IMR-90 (cell line): ENCODE results near the gene PPM1H. TPM values are rescaled to one million over a fixed set of nuclear protein-coding genes. Genes with fewer than 3 reads are reported as not detected.

Experiments
- ATAC-seq: fragments of 200-7000 bp; cut with Tn5 transposase; 2 replicates; pipeline ENCODE4 v1.9.1; 2020; ENCODE audit warnings: low read depth, mild to moderate bottlenecking, moderate library complexity
- BruUV-seq: library from RNA; stranded (reverse); fragments of 400-500 nt; replicated peaks from 2 replicates; lab custom pipeline; 2021; lab: Mats Ljungman, UMichigan
- CTCF ChIA-PET: fragments of 300-600 bp; formaldehyde crosslinking; extraction: SDS; loops from one replicate; lab custom pipeline; 2021; ENCODE audit warnings: antibody characterized with exemption; lab: Yijun Ruan, JAX
- POLR2A ChIA-PET: fragments of 300-600 bp; sonication (Branson Sonifier 250); formaldehyde crosslinking; loops from one replicate; lab custom pipeline; 2022; ENCODE audit warnings: antibody characterized with exemption; ENCODE audit not compliant: unreplicated experiment; lab: Charles Lee
- DNase-seq: peaks from one replicate; pipeline ENCODE4 v3.0.0; 2013
- H2AFZ ChIP-seq: replicated peaks from 2 replicates; pipeline ENCODE3; 2013; ENCODE audit warnings: low read length, mild to moderate bottlenecking; ENCODE audit not compliant: poor library complexity
- H2AK5ac ChIP-seq: 2 replicates; pipeline ENCODE4 v1.6.1; 2013; ENCODE audit warnings: low read depth, low read length, inconsistent platforms
- H2AK9ac ChIP-seq: replicated peaks from 2 replicates; pipeline ENCODE3; 2013; ENCODE audit warnings: mild to moderate bottlenecking, low read depth, low read length, moderate library complexity; ENCODE audit not compliant: poor library complexity
- H2BK120ac ChIP-seq: 2 replicates; pipeline ENCODE4 v1.6.1; 2013; ENCODE audit warnings: low read depth, low read length, inconsistent platforms
- H2BK15ac ChIP-seq: 3 replicates; pipeline ENCODE4 v1.6.1; 2013; ENCODE audit warnings: low read depth, low read length, inconsistent platforms
- H2BK20ac ChIP-seq: 2 replicates; pipeline ENCODE4 v1.6.1; 2013; ENCODE audit warnings: low read depth, mild to moderate bottlenecking, inconsistent platforms, low read length, moderate library complexity
- H2BK5ac ChIP-seq: 2 replicates; pipeline ENCODE4 v1.6.1; 2013; ENCODE audit warnings: mild to moderate bottlenecking, low read depth, low read length, inconsistent platforms; ENCODE audit not compliant: poor library complexity, severe bottlenecking
- H3K14ac ChIP-seq: replicated peaks from 2 replicates; pipeline ENCODE4 v1.6.1; 2013; ENCODE audit warnings: low read depth, low read length, inconsistent platforms
- H3K18ac ChIP-seq: 2 replicates; pipeline ENCODE4 v1.6.1; 2013; ENCODE audit warnings: low read depth, low read length, control low read depth
- H3K23ac ChIP-seq: 2 replicates; pipeline ENCODE4 v1.6.1; 2013; ENCODE audit warnings: low read depth, low read length, inconsistent platforms
- H3K27ac ChIP-seq: 2 replicates; pipeline ENCODE4 v1.5.1; 2013; ENCODE audit warnings: mild to moderate bottlenecking, control low read depth, low read length; ENCODE audit not compliant: insufficient read depth
- H3K27me3 ChIP-seq: 2 replicates; pipeline ENCODE4 v1.6.1; 2013; ENCODE audit warnings: low read length; ENCODE audit not compliant: control insufficient read depth, insufficient read depth
- H3K36me3 ChIP-seq: 2 replicates; pipeline ENCODE4 v1.6.1; 2013; ENCODE audit warnings: low read length, mixed read lengths; ENCODE audit not compliant: control insufficient read depth, insufficient read depth
- H3K4ac ChIP-seq: 2 replicates; pipeline ENCODE4 v1.6.1; 2013; ENCODE audit warnings: low read depth, low read length, inconsistent platforms
- H3K4me1 ChIP-seq: 2 replicates; pipeline ENCODE4 v1.6.1; 2013; ENCODE audit warnings: low read length, mixed read lengths; ENCODE audit not compliant: control insufficient read depth, insufficient read depth
- H3K4me2 ChIP-seq: 2 replicates; pipeline ENCODE4 v1.6.1; 2013; ENCODE audit warnings: low read depth, mild to moderate bottlenecking, control low read depth, low read length, moderate library complexity
- H3K4me3 ChIP-seq: 2 replicates; pipeline ENCODE4 v1.5.1; 2013; ENCODE audit warnings: low read depth, mild to moderate bottlenecking, control low read depth, low read length, moderate library complexity; ENCODE audit not compliant: insufficient read depth
- H3K56ac ChIP-seq: 2 replicates; pipeline ENCODE4 v1.6.1; 2013; ENCODE audit warnings: low read length, inconsistent platforms; ENCODE audit not compliant: insufficient read depth; ENCODE audit errors: extremely low read depth
- H3K79me1 ChIP-seq, 2 experiments: 2 replicates each; pipeline ENCODE4 v1.6.1; 2013; ENCODE audit warnings: low read length in 2 of 2, inconsistent platforms in 1 of 2, low read depth in 1 of 2
- H3K9ac ChIP-seq: 2 replicates; pipeline ENCODE4 v1.6.1; 2013; ENCODE audit warnings: low read depth, low read length, control low read depth
- H3K9me1 ChIP-seq: 2 replicates; pipeline ENCODE4 v1.6.1; 2013; ENCODE audit warnings: low read length, inconsistent platforms; ENCODE audit not compliant: insufficient read depth
- H3K9me3 ChIP-seq: 2 replicates; pipeline ENCODE4 v1.6.1; 2013; ENCODE audit warnings: low read length; ENCODE audit not compliant: control insufficient read depth, insufficient read depth
- H4K20me1 ChIP-seq: 2 replicates; pipeline ENCODE4 v1.6.1; 2013; ENCODE audit warnings: low read length, inconsistent platforms; ENCODE audit not compliant: insufficient read depth
- H4K5ac ChIP-seq: 2 replicates; pipeline ENCODE4 v1.6.1; 2013; ENCODE audit warnings: mild to moderate bottlenecking, low read depth, low read length, control low read depth
- H4K8ac ChIP-seq, 2 experiments: 2 replicates each; pipeline ENCODE4 v1.6.1; 2013; ENCODE audit warnings: low read depth in 2 of 2, low read length in 2 of 2, control low read depth in 1 of 2, inconsistent platforms in 1 of 2
- H4K91ac ChIP-seq: 2 replicates; pipeline ENCODE4 v1.6.1; 2013; ENCODE audit warnings: low read depth, low read length, inconsistent platforms; ENCODE audit not compliant: insufficient read depth
- MAFK ChIP-seq: IDR thresholded peaks from 2 replicates; pipeline ENCODE4 v1.6.1; 2012; ENCODE audit warnings: low read depth, low read length, improper control_type of control experiment
- MXI1 ChIP-seq: IDR thresholded peaks from 2 replicates; pipeline ENCODE4 v1.6.1; 2012; ENCODE audit warnings: low read depth, mild to moderate bottlenecking, low read length, moderate library complexity, borderline replicate concordance
- RCOR1 ChIP-seq: IDR thresholded peaks from 2 replicates; pipeline ENCODE4 v1.6.1; 2012; ENCODE audit warnings: mild to moderate bottlenecking, low read length, improper control_type of control experiment; ENCODE audit not compliant: insufficient replicate concordance
- WGBS, 2 experiments: methylation state at CpG; one replicate each; pipeline versions ENCODE4 v1.1.5 to v1.1.7; 2013; ENCODE audit warnings: missing lambda C conversion rate in 2 of 2; ENCODE audit not compliant: insufficient read length in 1 of 2; ENCODE audit errors: extremely low coverage in 2 of 2; 5-methylcytosine and 5-hydroxymethylcytosine counted together
- dilution Hi-C: fragments of 300-500 bp; cut with HindIII; formaldehyde crosslinking; loops from one replicate; pipeline ENCODE4 v1.14.3; 2018; ENCODE audit warnings: low sequenced_read_pairs; ENCODE audit not compliant: unreplicated experiment
- in situ Hi-C: fragments of 300-500 bp; cut with MboI; formaldehyde crosslinking; loops from 3 replicates; pipeline ENCODE4 v1.14.3; 2019; ENCODE audit warnings: low sequenced_read_pairs, inconsistent platforms, mixed read lengths
- intact Hi-C: fragments of 100-400 bp; cut with micrococcal nuclease; formaldehyde crosslinking; loops from 2 replicates; pipeline ENCODE4 v1.10.0; 2022
- polyA plus RNA-seq, 3 experiments: library from polyadenylated mRNA; depleted of rRNA; stranded (reverse); fragments of >200 nt; gene quantifications; 2 replicates each; pipeline ENCODE4 v1.2.3, GENCODE V29; 2012; ENCODE audit warnings: low replicate concordance in 1 of 3
- total RNA-seq: library from RNA; depleted of rRNA; stranded (reverse); fragments of >200 nt; gene quantifications from 2 replicates; pipeline ENCODE4 v1.2.3, GENCODE V29; 2012

The PPM1H gene
- total and polyA plus RNA-seq, 2 of the 4 experiments (the other 2 are of a cell fraction): 0.14 to 0.18 TPM

DNA sequence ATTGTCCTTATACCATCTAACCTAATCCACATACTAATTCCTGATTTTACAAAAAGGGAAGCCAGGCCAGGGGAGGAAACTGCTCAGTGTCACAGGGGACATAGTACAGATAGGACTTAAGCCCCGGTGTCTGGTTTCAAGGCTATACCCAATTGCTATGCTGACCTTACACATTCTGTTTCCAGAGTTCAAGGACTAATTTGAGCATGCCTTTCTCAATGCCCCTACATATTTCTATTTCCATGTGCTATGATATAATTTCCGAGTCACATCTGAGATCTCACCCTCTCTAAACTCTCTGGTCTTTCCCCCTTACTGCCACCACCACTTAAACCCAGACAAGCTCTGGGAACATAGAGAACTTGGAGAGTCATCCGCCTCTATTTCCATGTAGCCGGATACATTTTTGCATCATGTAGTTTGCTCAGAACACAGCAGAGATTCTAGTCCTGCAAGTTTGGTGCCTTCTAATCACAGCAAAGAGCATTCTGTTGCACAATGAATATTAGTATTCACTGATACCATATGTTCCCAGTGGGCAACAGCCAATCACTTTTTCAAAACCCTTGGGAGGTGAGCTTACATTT lies 34.2 kb downstream of the PPM1H start:
- Histone ChIP-seq H3K27ac (no peak overlapping the region), H3K27me3 (no peaks in the 10 kb centered on the region), H4K20me1 (no peaks in the 10 kb centered on the region), H3K4me1 (no peaks in the 10 kb centered on the region), H2BK15ac (no peak overlapping the region), H2AK5ac (no peak overlapping the region), H3K4me3 (no peak overlapping the region), H4K5ac (no peak overlapping the region), H3K18ac (no peak overlapping the region), H3K14ac (no peak overlapping the region), H3K9ac (no peak overlapping the region), H3K23ac (no peak overlapping the region), H2BK20ac (no peak overlapping the region), H4K8ac (no peak overlapping the region), H3K36me3 (no peaks in the 10 kb centered on the region), H3K9me1 (no peaks in the 10 kb centered on the region), H2AFZ (no peak overlapping the region), H2AK9ac (no peak overlapping the region), H3K56ac (no peak overlapping the region), H3K79me1 (no peaks in the 10 kb centered on the region), H3K4me2 (no peak overlapping the region), H3K4ac (no peak overlapping the region), H2BK5ac (no peak overlapping the region), H3K9me3 (no peaks in the 10 kb centered on the region), H4K91ac (no peak overlapping the region), H2BK120ac (no peak overlapping the region)
- POLR2A ChIA-PET: no interaction called here
- CTCF ChIA-PET: no interaction called here
- ATAC-seq: no peak
- DNase-seq: no peak
- in situ Hi-C loops (no loop called here), dilution Hi-C loops (no loop called here), intact Hi-C loops (no loop called here)
- TF ChIP-seq MXI1 (no peak), MAFK (no peak), RCOR1 (no peak)
- no TSS peak for BruUV-seq
- WGBS, 2 experiments: 25% methylated on average over 1 of the region's 4 CpGs; no CpG with 5 or more reads in 1 of the 2 experiments
